Measurements from ENCODE around the gene EFNA1. TPM values are rescaled to one million over a fixed set of nuclear protein-coding genes. Genes with fewer than 3 reads are reported as not detected.

EFNA1 gene
- total RNA-seq, 1 donor from 2014 or later, result not detected

DNA sequence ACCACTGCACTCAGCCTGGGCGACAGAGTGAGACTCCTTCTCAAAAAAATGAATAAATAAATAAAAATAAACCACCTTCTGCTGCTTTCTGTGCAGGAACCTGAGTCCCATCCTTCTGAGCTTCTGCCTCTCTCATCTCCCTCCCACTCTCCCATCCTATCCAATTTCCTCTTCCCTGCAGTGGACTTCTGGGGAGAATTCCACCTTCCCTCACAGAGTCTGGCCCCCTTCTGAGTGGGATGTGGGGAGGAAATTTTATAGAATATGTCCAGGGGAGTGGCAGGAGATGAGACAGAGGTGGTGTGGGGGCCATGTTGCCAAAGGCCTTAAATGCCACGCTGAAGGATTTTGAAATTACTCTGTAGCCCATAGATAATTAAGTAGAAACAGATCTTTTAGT, 5.4 kb upstream of the EFNA1 start:
- intact Hi-C loops (cut with micrococcal nuclease), result no loop called here

DNA sequence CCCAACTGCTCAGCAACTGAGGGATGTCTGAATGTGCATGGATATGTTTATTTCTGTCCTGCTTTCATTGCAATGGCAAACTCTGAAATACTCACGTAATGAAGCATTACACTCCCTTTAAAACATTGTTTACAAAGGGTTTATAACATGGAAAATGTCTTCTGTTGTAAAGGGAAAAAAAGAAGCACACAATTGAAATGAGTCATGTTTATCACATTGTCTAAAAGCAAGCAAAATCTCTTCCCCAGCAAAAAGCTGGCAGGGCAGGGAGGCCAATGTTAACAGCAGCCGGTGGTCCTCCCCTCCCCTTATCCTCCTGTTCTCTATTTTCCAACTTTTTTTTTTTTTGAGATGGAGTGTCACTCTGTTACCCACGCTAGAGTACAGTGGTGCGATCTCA, 3.9 kb upstream of the EFNA1 start:
- intact Hi-C loops (cut with micrococcal nuclease), result no loop called here

DNA sequence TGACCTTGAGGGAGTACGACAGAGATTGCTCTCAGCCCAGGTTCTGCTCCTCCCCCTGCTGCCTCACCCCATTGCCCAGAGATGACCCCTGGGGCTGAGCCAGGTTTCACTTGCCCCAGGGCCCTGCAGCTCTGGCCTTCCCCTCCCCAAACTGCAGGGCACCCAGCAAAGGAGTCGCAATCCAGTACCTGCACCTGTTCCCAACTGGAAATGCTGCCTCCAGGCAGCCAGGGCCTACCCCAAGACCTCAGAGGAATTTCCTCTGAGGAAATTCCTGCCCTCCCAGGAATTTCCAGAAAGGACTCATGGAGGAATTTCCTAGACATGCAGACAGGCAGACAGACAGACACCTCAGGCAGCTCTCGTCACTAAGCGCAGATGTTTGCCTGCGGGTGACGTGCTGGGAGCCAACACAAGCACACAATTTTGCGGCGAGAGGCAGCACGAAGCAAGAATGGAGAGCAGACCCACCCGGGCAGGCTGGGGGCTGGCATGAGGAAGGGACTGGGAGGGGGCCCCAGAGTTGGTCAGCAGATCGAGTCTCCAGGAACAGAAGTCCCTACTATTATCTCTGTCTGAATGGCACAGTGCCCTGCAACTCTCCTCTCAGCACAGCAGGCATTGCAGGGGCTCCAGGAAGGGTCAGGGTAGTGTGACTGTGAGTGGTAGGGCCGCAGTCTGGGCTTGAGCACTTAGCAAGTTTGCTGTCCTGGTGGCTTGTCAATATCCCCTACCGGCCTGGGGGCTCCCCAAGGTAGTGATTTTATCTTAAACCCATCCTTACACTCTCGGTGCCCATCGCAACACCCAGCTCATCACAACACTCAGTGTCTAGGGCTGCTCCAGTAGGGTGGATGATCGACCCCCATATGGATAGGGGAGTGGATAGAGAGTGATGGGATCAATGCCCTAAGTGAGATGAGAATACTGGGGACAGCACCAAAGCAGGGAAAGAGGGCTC, 2.9 kb upstream of the EFNA1 start:
- intact Hi-C loops (cut with micrococcal nuclease), result no loop called here

DNA sequence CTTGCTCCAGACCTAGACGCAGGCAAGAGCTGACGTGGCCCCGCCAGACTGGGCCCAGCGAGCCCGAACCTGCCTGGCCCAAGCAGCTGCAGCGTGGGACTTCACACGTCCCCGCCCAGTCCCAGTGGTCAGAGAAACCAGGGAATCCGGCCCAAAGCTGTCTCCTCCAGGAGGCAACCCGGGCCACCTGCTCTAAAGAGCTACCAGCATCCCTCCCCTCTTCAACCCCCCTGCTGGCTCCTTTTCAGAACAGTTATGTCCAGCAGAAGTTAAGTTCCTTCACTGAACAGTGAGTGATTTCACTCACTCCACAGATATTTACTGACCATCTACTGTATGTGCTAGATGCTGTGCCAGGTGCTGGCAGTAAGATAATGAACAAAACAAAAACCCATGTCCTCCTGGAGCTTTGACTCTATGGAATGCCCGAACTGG, 2.1 kb upstream of the EFNA1 start:
- intact Hi-C loops (cut with micrococcal nuclease), result no loop called here

- intact Hi-C loops (cut with micrococcal nuclease), result no loop called here
These were observed 1.6 kb upstream of the EFNA1 start for GRCh38 chr1:155125946-155126555.

- intact Hi-C loops (cut with micrococcal nuclease), result loop anchor here (1.0 kb wide), 1 partner anchor 9 kb away; the partner anchor contains the start of gene SLC50A1
These were observed 1.0 kb upstream of the EFNA1 start for GRCh38 chr1:155126556-155127104.

GRCh38 chr1:155127967-155128754, 485 bp downstream of the EFNA1 start:
- intact Hi-C loops (cut with micrococcal nuclease), result loop anchor here (1.0 kb wide), 1 partner anchor 7 kb away; the partner anchor contains the start of gene SLC50A1

DNA sequence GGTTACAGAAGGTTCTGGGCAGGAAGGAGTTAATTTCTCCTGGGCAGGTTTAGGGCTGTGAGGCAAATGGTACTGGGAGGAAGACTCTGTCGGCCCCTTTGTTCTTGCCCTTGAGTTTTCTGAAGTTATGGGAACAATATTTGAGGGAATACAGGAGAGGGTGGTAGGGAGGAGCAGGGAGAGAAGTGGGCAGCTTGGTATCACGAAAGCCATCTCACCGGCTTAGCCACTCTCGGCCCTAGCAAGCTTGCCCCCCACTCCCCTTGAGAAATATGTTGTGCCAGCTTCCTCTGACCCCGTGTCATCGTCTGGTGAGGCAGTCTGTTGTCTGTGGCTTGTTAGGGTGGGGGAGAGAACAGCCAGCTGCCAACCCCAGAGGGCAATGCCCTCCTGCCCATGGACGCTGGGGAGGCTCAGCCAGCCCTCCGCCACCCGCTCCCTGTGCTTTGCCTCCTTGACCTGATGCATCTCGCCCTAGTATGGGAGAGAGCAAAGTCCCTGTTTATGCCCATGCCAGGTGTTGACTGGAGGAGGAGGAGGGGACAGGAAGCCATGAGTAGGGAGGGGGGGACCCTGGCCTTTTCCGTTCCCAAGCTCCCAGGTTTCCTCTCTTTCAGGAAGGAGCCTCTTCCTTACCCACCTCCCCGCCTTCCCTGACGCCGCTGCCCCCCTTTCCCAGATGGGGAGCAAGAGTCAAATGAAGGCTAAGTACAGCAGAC, 1.2 kb downstream of the EFNA1 start:
- intact Hi-C loops (cut with micrococcal nuclease), result no loop called here

GRCh38 chr1:155130272-155131006, 2.8 kb downstream of the EFNA1 start:
- intact Hi-C loops (cut with micrococcal nuclease), result no loop called here

DNA sequence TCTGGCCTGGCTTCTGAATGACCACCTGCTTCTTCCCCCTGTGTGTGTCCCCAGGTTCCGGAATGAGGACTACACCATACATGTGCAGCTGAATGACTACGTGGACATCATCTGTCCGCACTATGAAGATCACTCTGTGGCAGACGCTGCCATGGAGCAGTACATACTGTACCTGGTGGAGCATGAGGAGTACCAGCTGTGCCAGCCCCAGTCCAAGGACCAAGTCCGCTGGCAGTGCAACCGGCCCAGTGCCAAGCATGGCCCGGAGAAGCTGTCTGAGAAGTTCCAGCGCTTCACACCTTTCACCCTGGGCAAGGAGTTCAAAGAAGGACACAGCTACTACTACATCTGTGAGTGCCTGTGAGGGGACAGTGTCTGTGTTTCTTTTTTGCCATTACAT, 3.6 kb downstream of the EFNA1 start:
- intact Hi-C loops (cut with micrococcal nuclease), result no loop called here

- intact Hi-C loops (cut with micrococcal nuclease), result no loop called here
These were observed 4.2 kb downstream of the EFNA1 start for GRCh38 chr1:155131856-155132255.

GRCh38 chr1:155133799-155134281, 6.2 kb downstream of the EFNA1 start:
- intact Hi-C loops (cut with micrococcal nuclease), result loop anchor here (2.0 kb wide), 2 partner anchors 35 to 575 kb away; partner anchors contain the start of gene UBE2Q1

GRCh38 chr1:155134322-155134721, 6.6 kb downstream of the EFNA1 start:
- intact Hi-C loops (cut with micrococcal nuclease), result loop anchor here (2.0 kb wide), 2 partner anchors 34 to 576 kb away; partner anchors contain the start of gene UBE2Q1

DNA sequence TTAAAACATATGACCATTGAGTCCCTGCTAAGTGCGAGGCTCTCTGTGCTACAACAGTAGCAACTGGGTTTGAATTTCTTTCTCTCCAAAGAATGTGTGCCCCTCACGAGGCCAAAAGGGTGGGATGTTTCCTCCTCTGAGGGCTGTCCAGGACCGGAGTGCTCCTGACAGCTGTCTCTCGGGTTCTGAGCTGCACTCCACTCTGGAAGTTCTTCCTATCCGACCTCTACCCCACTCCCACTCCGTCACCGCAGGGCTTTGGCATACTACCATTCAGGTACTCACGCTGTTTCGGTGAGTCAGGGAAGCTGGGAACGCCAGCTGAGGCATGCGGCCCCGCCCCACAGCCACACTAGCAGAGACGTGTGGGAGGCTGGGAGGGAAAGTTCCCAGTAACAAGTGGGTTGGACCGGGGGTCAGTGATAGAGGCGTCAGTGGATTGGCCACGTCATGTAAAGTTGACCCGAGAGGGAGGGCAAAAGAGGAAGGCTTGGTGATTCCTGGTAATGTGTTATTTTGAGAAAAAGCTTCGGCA, 7.3 kb downstream of the EFNA1 start:
- intact Hi-C loops (cut with micrococcal nuclease), result loop anchor here (1.0 to 5.0 kb wide), 6 partner anchors 8 to 919 kb away; partner anchors contain the start of genes EFNA1, LAMTOR2, RUSC1 and UBE2Q1

GRCh38 chr1:155135415-155136028, 7.8 kb downstream of the EFNA1 start, which contains the start of gene SLC50A1:
Gene SLC50A1, plus strand, starts transcription at chr1:155135852. Its CDS starts 60 bp downstream, at chr1:155135912.
- intact Hi-C loops (cut with micrococcal nuclease), result loop anchor here (1.0 to 5.0 kb wide), 6 partner anchors 8 to 919 kb away; partner anchors contain the start of genes EFNA1, LAMTOR2, RUSC1 and UBE2Q1

DNA sequence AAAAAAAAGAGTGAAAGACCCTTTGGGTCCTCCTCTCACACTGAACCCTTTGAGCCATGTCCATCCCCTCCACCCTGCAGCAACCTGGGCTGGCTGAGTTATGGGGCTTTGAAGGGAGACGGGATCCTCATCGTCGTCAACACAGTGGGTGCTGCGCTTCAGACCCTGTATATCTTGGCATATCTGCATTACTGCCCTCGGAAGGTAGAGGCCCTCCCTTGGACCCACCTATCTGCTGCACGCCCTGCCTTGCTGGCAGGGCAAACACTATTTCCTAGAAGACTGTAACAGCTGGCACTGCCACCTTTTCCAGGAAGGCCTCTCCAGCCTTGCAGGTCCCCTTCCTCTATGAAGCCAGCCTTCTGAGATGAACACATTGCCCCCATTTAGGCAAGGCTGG, 9.1 kb downstream of the EFNA1 start:
- intact Hi-C loops (cut with micrococcal nuclease), result loop anchor here (5.0 kb wide), 1 partner anchor 186 kb away; the partner anchor contains the start of gene RUSC1

GRCh38 chr1:155137154-155137949, 9.7 kb downstream of the EFNA1 start:
- intact Hi-C loops (cut with micrococcal nuclease), result loop anchor here (5.0 kb wide), 1 partner anchor 185 kb away; the partner anchor contains the start of gene RUSC1
